Liver (tissue), 9 donors: ENCODE measurements around the gene NEMF. TPM values are rescaled to one million over a fixed set of nuclear protein-coding genes. Genes with fewer than 3 reads are reported as not detected.

Source experiments
- DNase-seq: peaks from one replicate; pipeline ENCODE4 v3.0.0-alpha.2; 2017; ENCODE audit warnings: low spot score
- H3K27ac ChIP-seq, 2 donors: one replicate each; pipeline ENCODE4 v1.7.0; 2013; ENCODE audit warnings: inconsistent platforms in 2 of 2, low read length in 2 of 2, control low read depth in 1 of 2, low read depth in 1 of 2, mild to moderate bottlenecking in 1 of 2
- H3K27me3 ChIP-seq, 4 donors: one replicate each; pipeline versions ENCODE4 v1.6.1 to v1.7.0; 2013; ENCODE audit warnings: low read length in 3 of 4, inconsistent platforms in 1 of 4, mild to moderate bottlenecking in 1 of 4, moderate library complexity in 1 of 4; ENCODE audit not compliant: control insufficient read depth in 4 of 4, insufficient read depth in 4 of 4
- H3K36me3 ChIP-seq, 4 donors: one replicate each; pipeline versions ENCODE4 v1.6.1 to v1.7.0; 2013; ENCODE audit warnings: low read length in 3 of 4, mild to moderate bottlenecking in 3 of 4, low read depth in 1 of 4, moderate library complexity in 1 of 4; ENCODE audit not compliant: control insufficient read depth in 4 of 4, insufficient read depth in 3 of 4
- H3K4me1 ChIP-seq, 4 donors: one replicate each; pipeline versions ENCODE4 v1.6.1 to v1.7.0; 2013; ENCODE audit warnings: low read length in 3 of 4, mild to moderate bottlenecking in 3 of 4, moderate library complexity in 1 of 4; ENCODE audit not compliant: control insufficient read depth in 4 of 4, insufficient read depth in 4 of 4
- H3K4me3 ChIP-seq, 3 donors: one replicate each; pipeline versions ENCODE4 v1.6.1 to v1.7.0; 2013; ENCODE audit warnings: low read length in 3 of 3, control low read depth in 1 of 3, low read depth in 1 of 3, mild to moderate bottlenecking in 1 of 3
- H3K9ac ChIP-seq, 2 donors: one replicate each; pipeline ENCODE4 v1.7.0; 2013; ENCODE audit warnings: low read length in 2 of 2, mild to moderate bottlenecking in 2 of 2, moderate library complexity in 2 of 2, control low read depth in 1 of 2, low read depth in 1 of 2
- H3K9me3 ChIP-seq, 4 donors: one replicate each; pipeline versions ENCODE4 v1.6.1 to v1.7.0; 2013; ENCODE audit warnings: low read length in 3 of 4; ENCODE audit not compliant: control insufficient read depth in 4 of 4
- ATF3 ChIP-seq: IDR thresholded peaks from 2 replicates; pipeline ENCODE4 v1.6.1; 2016; ENCODE audit warnings: antibody characterized with exemption
- CTCF ChIP-seq: fragments of 150-350 bp; IDR thresholded peaks from 2 replicates; pipeline ENCODE4 v1.5.1; 2017; ENCODE audit warnings: improper control_type of control experiment, low read depth, low read length; ENCODE audit not compliant: missing input control
- EGR1 ChIP-seq, 2 donors: IDR thresholded peaks; 2 replicates each; pipeline ENCODE4 v1.6.1; 2016 to 2018; ENCODE audit warnings: antibody characterized with exemption in 2 of 2, low read depth in 2 of 2
- FOXA1 ChIP-seq: IDR thresholded peaks from 2 replicates; pipeline ENCODE4 v1.6.1; 2016; ENCODE audit warnings: antibody characterized with exemption
- FOXA2 ChIP-seq: IDR thresholded peaks from 2 replicates; pipeline ENCODE4 v1.6.1; 2016; ENCODE audit warnings: antibody characterized with exemption
- GABPA ChIP-seq, 2 donors: IDR thresholded peaks in 1 of 2; conservative IDR thresholded peaks in 1 of 2; 2 replicates each; pipeline ENCODE4 v1.6.1; 2016; ENCODE audit warnings: antibody characterized with exemption in 2 of 2, mild to moderate bottlenecking in 1 of 2, moderate library complexity in 1 of 2
- HNF4A ChIP-seq, 2 donors: conservative IDR thresholded peaks; 2 replicates each; pipeline ENCODE4 v1.6.1; 2016; ENCODE audit warnings: antibody characterized with exemption in 2 of 2, mild to moderate bottlenecking in 2 of 2
- HNF4G ChIP-seq: IDR thresholded peaks from 2 replicates; pipeline ENCODE4 v1.6.1; 2016; ENCODE audit warnings: antibody characterized with exemption
- JUND ChIP-seq, 2 donors: IDR thresholded peaks; 2 replicates each; pipeline ENCODE4 v1.6.1; 2016; ENCODE audit warnings: antibody characterized with exemption in 2 of 2
- MAX ChIP-seq: IDR thresholded peaks from 2 replicates; pipeline ENCODE4 v1.6.1; 2016; ENCODE audit warnings: antibody characterized with exemption
- NR2F2 ChIP-seq: IDR thresholded peaks from 2 replicates; pipeline ENCODE4 v1.6.1; 2016; ENCODE audit warnings: antibody characterized with exemption
- RAD21 ChIP-seq, 2 donors: IDR thresholded peaks; 2 replicates each; pipeline ENCODE4 v1.6.1; 2016; ENCODE audit warnings: antibody characterized with exemption in 2 of 2, mild to moderate bottlenecking in 2 of 2
- RXRA ChIP-seq, 2 donors: IDR thresholded peaks; 2 replicates each; pipeline ENCODE4 v1.6.1; 2017 to 2018; ENCODE audit warnings: antibody characterized with exemption in 2 of 2, mild to moderate bottlenecking in 1 of 2
- SP1 ChIP-seq: IDR thresholded peaks from 2 replicates; pipeline ENCODE4 v1.6.1; 2018; ENCODE audit warnings: antibody characterized with exemption, mild to moderate bottlenecking
- TAF1 ChIP-seq: conservative IDR thresholded peaks from 2 replicates; pipeline ENCODE4 v1.6.1; 2016; ENCODE audit warnings: antibody characterized with exemption, mild to moderate bottlenecking
- YY1 ChIP-seq: IDR thresholded peaks from 2 replicates; pipeline ENCODE4 v1.6.1; 2016; ENCODE audit warnings: antibody characterized with exemption, mild to moderate bottlenecking
- ZBTB33 ChIP-seq: IDR thresholded peaks from 2 replicates; pipeline ENCODE4 v1.6.1; 2016; ENCODE audit warnings: antibody characterized with exemption
- WGBS: extraction: QIAGEN DNeasy Blood & Tissue Kit; methylation state at CpG from one replicate; pipeline ENCODE4 v1.1.7; 2013; 5-methylcytosine and 5-hydroxymethylcytosine counted together
- polyA plus RNA-seq, 2 donors: library from polyadenylated mRNA; stranded (reverse) in 1 of 2; unstranded in 1 of 2; fragments of 200-250 nt in 1 of 2; fragments of >200 nt in 1 of 2; fragmentation: Nextera tagmentation in 1 of 2; extraction: Ambion mirVana in 1 of 2; gene quantifications; one replicate each; pipeline versions ENCODE4 v1.2.1 to v1.2.3, GENCODE V29; 2013 to 2015
- total RNA-seq, 2 donors: library from RNA; depleted of rRNA; stranded (reverse); fragments of >200 nt; gene quantifications; one replicate each; pipeline ENCODE4 v1.2.3, GENCODE V29; 2014
- TF ChIP-seq, protein P1 (sequence below): IDR thresholded peaks from 2 replicates; pipeline ENCODE4 v1.6.1; 2016; ENCODE audit warnings: antibody characterized with exemption, mild to moderate bottlenecking
- donor health status: healthy.
- donor health status: healthy.
- donor health status: healthy.
- donor health status: healthy.
- donor health status: healthy.

NEMF gene
- total and polyA plus RNA-seq, 4 donors, result 7.9 to 37.2 (median 31.1) TPM

DNA sequence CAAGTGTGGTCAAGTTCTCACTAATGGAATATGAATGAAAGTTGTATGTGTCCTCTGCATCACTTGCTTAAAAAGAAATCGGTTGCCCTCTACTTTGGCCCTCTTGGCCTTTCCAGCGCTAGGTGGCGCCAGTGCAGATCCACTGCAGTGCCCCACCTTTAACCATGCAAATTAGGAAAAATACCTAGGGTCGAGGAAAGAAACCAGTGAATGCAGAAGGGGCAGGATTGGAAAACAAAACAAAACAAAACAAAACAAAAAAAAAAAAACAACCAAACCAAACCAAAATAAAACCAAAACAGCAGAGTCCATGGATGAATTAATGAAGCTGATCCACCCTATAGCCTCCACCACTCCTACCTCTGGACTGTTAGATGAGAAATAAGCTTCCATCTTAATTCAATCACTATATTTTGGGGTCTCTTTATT lies 12.9 kb upstream of the NEMF start:
- H3K9ac ChIP-seq, result peak overlapping the region in 1 of 2 donors; percentile 23
- under 1% methylated on average over 4 of the region's 4 CpGs for WGBS
- H3K4me3 ChIP-seq, result no peak overlapping the region
- peak overlapping the region; percentile 36 to 55 for H3K27ac ChIP-seq
- H3K36me3 ChIP-seq, result no peaks in the 10 kb centered on the region
- DNase-seq, result peak; percentile 86
- peaks cover 0 to 31% (median 7%) of the 10 kb centered on the region in 4 donors for H3K4me1 ChIP-seq
- TF ChIP-seq EGR1 (IDR thresholded peaks at IDR 0.05; ENCODE audit: low read depth in 2 of 2), result no peak
- no peak for TF ChIP-seq GABPA (IDR thresholded peaks at IDR 0.05 in 1 of 2, conservative IDR thresholded peaks at IDR 0.05 in 1 of 2)
- TF ChIP-seq, protein P1, sequence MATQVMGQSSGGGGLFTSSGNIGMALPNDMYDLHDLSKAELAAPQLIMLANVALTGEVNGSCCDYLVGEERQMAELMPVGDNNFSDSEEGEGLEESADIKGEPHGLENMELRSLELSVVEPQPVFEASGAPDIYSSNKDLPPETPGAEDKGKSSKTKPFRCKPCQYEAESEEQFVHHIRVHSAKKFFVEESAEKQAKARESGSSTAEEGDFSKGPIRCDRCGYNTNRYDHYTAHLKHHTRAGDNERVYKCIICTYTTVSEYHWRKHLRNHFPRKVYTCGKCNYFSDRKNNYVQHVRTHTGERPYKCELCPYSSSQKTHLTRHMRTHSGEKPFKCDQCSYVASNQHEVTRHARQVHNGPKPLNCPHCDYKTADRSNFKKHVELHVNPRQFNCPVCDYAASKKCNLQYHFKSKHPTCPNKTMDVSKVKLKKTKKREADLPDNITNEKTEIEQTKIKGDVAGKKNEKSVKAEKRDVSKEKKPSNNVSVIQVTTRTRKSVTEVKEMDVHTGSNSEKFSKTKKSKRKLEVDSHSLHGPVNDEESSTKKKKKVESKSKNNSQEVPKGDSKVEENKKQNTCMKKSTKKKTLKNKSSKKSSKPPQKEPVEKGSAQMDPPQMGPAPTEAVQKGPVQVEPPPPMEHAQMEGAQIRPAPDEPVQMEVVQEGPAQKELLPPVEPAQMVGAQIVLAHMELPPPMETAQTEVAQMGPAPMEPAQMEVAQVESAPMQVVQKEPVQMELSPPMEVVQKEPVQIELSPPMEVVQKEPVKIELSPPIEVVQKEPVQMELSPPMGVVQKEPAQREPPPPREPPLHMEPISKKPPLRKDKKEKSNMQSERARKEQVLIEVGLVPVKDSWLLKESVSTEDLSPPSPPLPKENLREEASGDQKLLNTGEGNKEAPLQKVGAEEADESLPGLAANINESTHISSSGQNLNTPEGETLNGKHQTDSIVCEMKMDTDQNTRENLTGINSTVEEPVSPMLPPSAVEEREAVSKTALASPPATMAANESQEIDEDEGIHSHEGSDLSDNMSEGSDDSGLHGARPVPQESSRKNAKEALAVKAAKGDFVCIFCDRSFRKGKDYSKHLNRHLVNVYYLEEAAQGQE, result no peak
- no peak for TF ChIP-seq TAF1
- TF ChIP-seq HNF4A (conservative IDR thresholded peaks at IDR 0.05), result peak in 1 of 2 donors; percentile 22
- TF ChIP-seq FOXA2, result no peak
- TF ChIP-seq SP1, result no peak
- no peak for TF ChIP-seq YY1
- no peak for TF ChIP-seq MAX
- no peak for TF ChIP-seq JUND (IDR thresholded peaks at IDR 0.05)
- TF ChIP-seq RAD21 (IDR thresholded peaks at IDR 0.05), result peak; percentile 88 to 90
- no peak for TF ChIP-seq ZBTB33
- TF ChIP-seq HNF4G, result peak; percentile 11
- no peak for TF ChIP-seq ATF3
- no peak for TF ChIP-seq FOXA1
- no peak for TF ChIP-seq NR2F2
- peak in 1 of 2 donors; percentile 28 for TF ChIP-seq RXRA (IDR thresholded peaks at IDR 0.05)
- peak; percentile 76 for TF ChIP-seq CTCF
- H3K9me3 ChIP-seq, result no peaks in the 10 kb centered on the region
- no peaks in the 10 kb centered on the region for H3K27me3 ChIP-seq
